Measurements from ENCODE around the gene CELA1.

The CELA1 gene

GRCh38 chr12:51346581-51346980 lies at the start of gene CELA1:
Gene CELA1, minus strand, starts transcription at chr12:51346679. Its CDS starts 41 bp downstream, at chr12:51346638.
- DNase-seq, result no peak

- DNase-seq, result no peak
These were observed 49.1 kb upstream of the CELA1 start for GRCh38 chr12:51395283-51396230.

GRCh38 chr12:51393676-51394545 lies 47.4 kb upstream of the CELA1 start:
- DNase-seq, result no peak

- no peak for DNase-seq
These were observed 46.2 kb upstream of the CELA1 start for GRCh38 chr12:51392556-51393237.

GRCh38 chr12:51391283-51392123 lies 45.0 kb upstream of the CELA1 start, which contains the start of gene GALNT6:
Gene GALNT6, minus strand, starts transcription at chr12:51391406. Its CDS starts 11,625 bp downstream, at chr12:51379781.
- DNase-seq, result peak; percentile 7

- DNase-seq, result no peak
These were observed 44.4 kb upstream of the CELA1 start for GRCh38 chr12:51390891-51391282.

- no peak for DNase-seq
These were observed 44.0 kb upstream of the CELA1 start for GRCh38 chr12:51390457-51390856.

GRCh38 chr12:51389302-51389999 lies 43.0 kb upstream of the CELA1 start:
- no peak for DNase-seq

- DNase-seq, result no peak
These were observed 42.4 kb upstream of the CELA1 start for GRCh38 chr12:51388846-51389245.

- DNase-seq, result no peak
These were observed 41.8 kb upstream of the CELA1 start for GRCh38 chr12:51388069-51388799.

- DNase-seq, result no peak
These were observed 39.9 kb upstream of the CELA1 start for GRCh38 chr12:51386351-51386750.

GRCh38 chr12:51383269-51383905 lies 36.9 kb upstream of the CELA1 start:
- DNase-seq, result no peak

- DNase-seq, result no peak
These were observed 35.7 kb upstream of the CELA1 start for GRCh38 chr12:51382173-51382572.

- DNase-seq, result peak; percentile 67
These were observed 35.0 kb upstream of the CELA1 start for GRCh38 chr12:51381226-51382079.

- DNase-seq, result no peak
These were observed 33.1 kb upstream of the CELA1 start for GRCh38 chr12:51379571-51379970.

- no peak for DNase-seq
These were observed 32.3 kb upstream of the CELA1 start for GRCh38 chr12:51378749-51379148.

- peak; percentile 19 for DNase-seq
These were observed 30.9 kb upstream of the CELA1 start for GRCh38 chr12:51377099-51377984.

GRCh38 chr12:51374856-51375255 lies 28.4 kb upstream of the CELA1 start:
- DNase-seq, result no peak

Data from NCI-H1105 treated with DMSO at 0.1 percent for 48 hours (cell line).